Body of pancreas (tissue), 4 donors: ENCODE results near the gene USB1. TPM values are rescaled to one million over a fixed set of nuclear protein-coding genes. Genes with fewer than 3 reads are reported as not detected.

Experiments used
- ATAC-seq: fragments of 150-250 bp; one replicate; pipeline ENCODE4 v1.9.1; 2016
- DNase-seq, 4 donors: peaks; one replicate each; pipeline ENCODE4 v3.0.0-alpha.2; 2019
- H3K27ac ChIP-seq, 4 donors: fragments of 200-600 bp; sonication (generic); 1 replicate in 3 of 4; 2 replicates in 1 of 4; pipeline versions ENCODE4 v1.5.1 to v1.6.1; 2016 to 2019; ENCODE audit warnings: mild to moderate bottlenecking in 1 of 4, mixed read lengths in 1 of 4, moderate library complexity in 1 of 4
- H3K27me3 ChIP-seq, 2 donors: fragments of 200-600 bp; sonication (generic); one replicate each; pipeline ENCODE4 v1.6.0; 2016; ENCODE audit warnings: mild to moderate bottlenecking in 1 of 2
- H3K36me3 ChIP-seq, 2 donors: fragments of 200-600 bp; sonication (generic); replicated peaks in 1 of 2; 2 replicates each; pipeline ENCODE4 v1.5.1; 2016; ENCODE audit warnings: low read depth in 2 of 2; ENCODE audit not compliant: insufficient read depth in 1 of 2
- H3K4me1 ChIP-seq: fragments of 200-600 bp; sonication (generic); one replicate; pipeline ENCODE4 v1.6.0; 2016
- H3K4me3 ChIP-seq, 2 donors: fragments of 200-600 bp; sonication (generic); 1 replicate in 1 of 2; 2 replicates in 1 of 2; pipeline ENCODE4 v1.5.1; 2016 to 2019
- H3K9me3 ChIP-seq, 3 donors: fragments of 200-600 bp; sonication (generic); 1 replicate in 2 of 3; 2 replicates in 1 of 3; pipeline ENCODE4 v1.5.1; 2016
- POLR2A ChIP-seq, 3 donors: fragments of 450-650 bp; IDR thresholded peaks; one replicate each; pipeline ENCODE4 v1.6.1; 2016; ENCODE audit warnings: antibody characterized with exemption in 3 of 3, mild to moderate bottlenecking in 2 of 3
- WGBS, 2 donors: methylation state at CpG; one replicate each; pipeline ENCODE4 v1.1.5; 2017; 5-methylcytosine and 5-hydroxymethylcytosine counted together
- intact Hi-C: fragments of 100-400 bp; cut with DNase I; formaldehyde crosslinking; loops from one replicate; pipeline ENCODE4 v1.15.1; 2023
- total RNA-seq, 2 donors: library from RNA; depleted of rRNA; stranded (reverse); fragments of >200 nt; gene quantifications; one replicate each; pipeline ENCODE4 v1.1.0, GENCODE V29; 2016
- TF ChIP-seq, protein P1 (sequence below), 7 experiments: fragments of 450-650 bp in 4 of 7; fragments of 200-600 bp in 3 of 7; sonication (generic) in 3 of 7; IDR thresholded peaks; one replicate each; pipeline ENCODE4 v1.5.1; 2016 to 2019; ENCODE audit warnings: antibody characterized with exemption in 7 of 7

Gene USB1
- total RNA-seq, 2 donors from 2014 or later, result 22.4 to 46.7 TPM

DNA sequence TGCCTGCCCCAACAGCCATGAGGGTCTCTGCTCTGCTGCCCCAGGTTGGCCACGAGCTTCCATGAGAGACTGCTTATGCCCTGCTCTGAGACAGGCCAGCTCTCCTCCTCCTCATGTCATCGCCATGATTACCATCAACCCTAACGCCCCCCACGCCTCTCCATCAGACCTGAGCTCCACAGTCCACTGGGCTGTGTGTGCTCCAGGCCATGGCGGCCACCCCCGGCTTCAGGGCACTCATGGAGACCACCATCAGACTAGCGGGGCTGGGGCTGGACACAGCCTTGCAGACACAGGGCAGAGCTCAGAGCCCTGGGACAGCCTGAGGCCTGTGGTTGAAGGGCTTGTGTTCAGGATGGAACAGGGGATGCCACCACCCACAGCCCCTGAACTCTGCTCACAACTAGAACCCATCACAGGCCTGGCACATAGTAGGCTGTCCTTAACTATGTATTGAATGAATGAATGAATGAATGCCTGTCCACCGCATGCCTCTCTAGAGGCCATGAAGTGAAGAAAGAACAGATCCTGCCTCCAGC, 44.9 kb upstream of the USB1 start:
- no peak for DNase-seq
- no peak for ATAC-seq
- WGBS, 2 donors, result 88 to 97% methylated on average over 1 to 8 of the region's 8 CpGs
- peaks cover 20% of the 10 kb centered on the region for H3K4me1 ChIP-seq
- intact Hi-C loops, result no loop called here
- no peaks in the 10 kb centered on the region for H3K36me3 ChIP-seq
- TF ChIP-seq POLR2A (IDR thresholded peaks at IDR 0.05), result no peak
- TF ChIP-seq, protein P1, sequence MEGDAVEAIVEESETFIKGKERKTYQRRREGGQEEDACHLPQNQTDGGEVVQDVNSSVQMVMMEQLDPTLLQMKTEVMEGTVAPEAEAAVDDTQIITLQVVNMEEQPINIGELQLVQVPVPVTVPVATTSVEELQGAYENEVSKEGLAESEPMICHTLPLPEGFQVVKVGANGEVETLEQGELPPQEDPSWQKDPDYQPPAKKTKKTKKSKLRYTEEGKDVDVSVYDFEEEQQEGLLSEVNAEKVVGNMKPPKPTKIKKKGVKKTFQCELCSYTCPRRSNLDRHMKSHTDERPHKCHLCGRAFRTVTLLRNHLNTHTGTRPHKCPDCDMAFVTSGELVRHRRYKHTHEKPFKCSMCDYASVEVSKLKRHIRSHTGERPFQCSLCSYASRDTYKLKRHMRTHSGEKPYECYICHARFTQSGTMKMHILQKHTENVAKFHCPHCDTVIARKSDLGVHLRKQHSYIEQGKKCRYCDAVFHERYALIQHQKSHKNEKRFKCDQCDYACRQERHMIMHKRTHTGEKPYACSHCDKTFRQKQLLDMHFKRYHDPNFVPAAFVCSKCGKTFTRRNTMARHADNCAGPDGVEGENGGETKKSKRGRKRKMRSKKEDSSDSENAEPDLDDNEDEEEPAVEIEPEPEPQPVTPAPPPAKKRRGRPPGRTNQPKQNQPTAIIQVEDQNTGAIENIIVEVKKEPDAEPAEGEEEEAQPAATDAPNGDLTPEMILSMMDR (IDR thresholded peaks at IDR 0.05), result no peak
- no peak overlapping the region for H3K4me3 ChIP-seq
- H3K27ac ChIP-seq, result no peak overlapping the region
- H3K9me3 ChIP-seq, result no peaks in the 10 kb centered on the region
- H3K27me3 ChIP-seq, result no peaks in the 10 kb centered on the region

DNA sequence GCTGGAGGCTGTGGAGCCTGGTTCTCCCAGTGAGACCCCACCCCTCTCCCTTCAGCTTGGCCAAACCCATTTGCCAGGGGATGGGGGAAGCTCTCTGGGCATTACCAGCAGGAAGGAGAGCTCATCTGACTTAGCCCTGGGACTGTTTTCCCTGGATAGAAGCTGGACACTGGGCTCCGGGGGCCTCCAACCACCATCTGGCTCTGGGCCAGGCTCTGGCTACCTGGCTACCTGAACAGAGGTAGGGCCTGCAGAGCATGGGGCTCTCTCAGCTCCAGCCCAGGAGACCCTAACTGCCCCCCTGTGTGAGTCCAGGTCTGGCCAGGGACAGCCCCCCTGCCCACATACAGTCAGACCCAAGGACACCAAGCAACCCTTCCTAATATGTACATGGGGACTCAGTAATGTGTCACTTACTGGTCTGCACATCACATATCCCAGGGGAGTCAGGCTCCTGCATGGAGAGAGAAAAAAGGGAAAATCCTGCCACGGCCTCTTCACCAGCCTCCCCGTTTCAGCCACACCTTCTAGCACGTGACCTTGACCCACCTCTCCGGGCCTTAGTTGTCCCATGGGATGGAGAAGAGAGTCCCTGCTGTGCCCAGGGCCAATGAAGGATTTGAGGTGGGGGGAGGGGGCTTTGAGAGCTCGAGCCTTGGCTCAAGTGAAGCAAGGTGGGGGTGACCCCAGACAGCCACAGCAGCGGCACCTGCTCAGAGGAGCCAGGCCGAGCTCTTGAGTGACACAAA, 44.1 kb upstream of the USB1 start:
- H3K4me1 ChIP-seq, result peaks cover 20% of the 10 kb centered on the region
- TF ChIP-seq POLR2A (IDR thresholded peaks at IDR 0.05), result no peak
- TF ChIP-seq, protein P1 (IDR thresholded peaks at IDR 0.05), result no peak
- ATAC-seq, result no peak
- WGBS, 2 donors, result 65 to 67% methylated on average over 6 to 8 of the region's 8 CpGs
- no peak overlapping the region for H3K27ac ChIP-seq
- no peak overlapping the region for H3K4me3 ChIP-seq
- H3K9me3 ChIP-seq, result no peaks in the 10 kb centered on the region
- DNase-seq, result no peak
- no peaks in the 10 kb centered on the region for H3K36me3 ChIP-seq
- no peaks in the 10 kb centered on the region for H3K27me3 ChIP-seq
- intact Hi-C loops, result no loop called here

DNA sequence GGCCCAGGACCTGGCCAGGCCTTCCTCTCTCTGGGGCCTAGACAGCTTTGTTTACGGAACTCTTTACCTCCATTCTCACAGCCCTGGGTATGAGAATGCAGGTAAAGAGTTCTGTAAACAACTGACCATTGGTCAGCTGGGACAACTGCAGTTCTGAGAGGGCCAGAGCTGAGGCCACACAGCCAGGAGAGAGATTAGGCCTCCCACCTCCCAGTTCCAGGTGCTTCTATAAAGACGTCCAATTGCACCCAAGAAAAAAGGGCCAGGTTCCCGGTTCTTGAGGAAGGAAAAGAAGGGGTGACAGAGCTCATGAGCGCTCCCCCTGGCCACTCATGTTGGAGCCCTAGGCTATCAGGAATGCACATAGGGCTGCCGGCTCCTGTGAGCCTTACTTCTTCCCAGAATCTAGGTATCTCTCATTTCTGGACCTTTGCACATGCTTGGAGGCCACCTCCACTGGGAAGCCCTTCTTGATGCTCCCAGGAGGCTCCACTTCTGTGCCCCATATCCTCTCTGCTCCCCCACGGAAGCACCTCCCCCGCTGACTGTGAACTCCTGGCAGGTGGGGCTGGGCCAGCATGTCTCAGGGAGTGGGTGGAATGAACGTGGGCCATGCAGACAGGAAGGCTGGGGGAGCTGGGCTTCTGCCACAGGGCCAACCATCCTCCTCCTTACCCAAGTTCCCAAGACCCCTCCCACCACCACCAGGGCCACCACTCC, 43.4 kb upstream of the USB1 start:
- H3K4me3 ChIP-seq, result no peak overlapping the region
- intact Hi-C loops, result no loop called here
- H3K36me3 ChIP-seq, result no peaks in the 10 kb centered on the region
- H3K9me3 ChIP-seq, result no peaks in the 10 kb centered on the region
- DNase-seq, result no peak
- no peak for TF ChIP-seq POLR2A (IDR thresholded peaks at IDR 0.05)
- TF ChIP-seq, protein P1 (IDR thresholded peaks at IDR 0.05), result no peak
- ATAC-seq, result no peak
- 89 to 91% methylated on average over 8 of the region's 8 CpGs for WGBS, 2 donors
- no peak overlapping the region for H3K27ac ChIP-seq
- H3K27me3 ChIP-seq, result no peaks in the 10 kb centered on the region
- H3K4me1 ChIP-seq, result peaks cover 20% of the 10 kb centered on the region

DNA sequence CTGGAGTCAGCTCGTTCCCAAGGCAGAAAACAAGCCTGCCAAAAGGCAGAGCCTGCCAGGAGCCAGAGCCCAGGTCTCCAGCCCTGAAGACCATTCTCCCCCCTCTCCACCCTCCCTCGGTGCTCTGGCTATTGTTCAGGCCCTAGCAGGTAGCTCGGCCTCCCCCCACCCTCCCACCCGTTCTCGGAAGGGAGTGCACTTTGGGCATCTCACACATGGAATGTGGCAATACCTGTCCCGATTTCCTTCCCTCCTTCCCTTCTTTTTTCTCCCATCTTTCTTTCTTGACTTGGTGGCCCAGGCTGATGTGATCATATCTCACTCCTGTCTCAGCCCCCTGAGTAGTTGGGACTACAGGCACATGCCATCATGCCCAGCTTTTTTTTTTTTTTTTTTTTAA, 42.7 kb upstream of the USB1 start:
- TF ChIP-seq POLR2A (IDR thresholded peaks at IDR 0.05), result no peak
- TF ChIP-seq, protein P1 (IDR thresholded peaks at IDR 0.05), result no peak
- WGBS, 2 donors, result 56 to 70% methylated on average over 6 of the region's 6 CpGs
- Histone ChIP-seq H3K4me1 (peaks cover 20% of the 10 kb centered on the region), H3K9me3 (no peaks in the 10 kb centered on the region), H3K27ac (no peak overlapping the region), H3K4me3 (no peak overlapping the region), H3K36me3 (no peaks in the 10 kb centered on the region), H3K27me3 (no peaks in the 10 kb centered on the region)
- intact Hi-C loops, result no loop called here
- no peak for DNase-seq
- ATAC-seq, result no peak
